Activated CD4-positive, alpha-beta memory T cell treated with anti-CD3 and anti-CD28 coated beads for 36 hours (primary cell): ENCODE results near the gene LRRC8E. TPM values are rescaled to one million over a fixed set of nuclear protein-coding genes. Genes with fewer than 3 reads are reported as not detected.

Source experiments
- CTCF ChIA-PET: fragments of 350-600 bp; sonication (Branson Sonifier 250); formaldehyde crosslinking; loops from one replicate; lab custom pipeline; 2021; ENCODE audit warnings: antibody characterized with exemption, inconsistent platforms; lab: Charles Lee
- POLR2A ChIA-PET: fragments of 350-600 bp; sonication (Branson Sonifier 250); formaldehyde crosslinking; loops from one replicate; lab custom pipeline; 2021; ENCODE audit warnings: antibody characterized with exemption; lab: Charles Lee
- DNase-seq: peaks from one replicate; pipeline ENCODE4 v3.0.0-alpha.2; 2020
- H3K27ac Mint-ChIP-seq: one replicate; pipeline ENCODE4 v1.8.0; 2021; ENCODE audit warnings: mixed read lengths
- H3K27me3 Mint-ChIP-seq: one replicate; pipeline ENCODE4 v1.8.0; 2021; ENCODE audit warnings: mixed read lengths
- H3K36me3 Mint-ChIP-seq: one replicate; pipeline ENCODE4 v1.8.0; 2021; ENCODE audit warnings: mixed read lengths
- H3K4me1 Mint-ChIP-seq: one replicate; pipeline ENCODE4 v1.8.0; 2021; ENCODE audit warnings: low read depth, mixed read lengths
- H3K4me3 Mint-ChIP-seq: one replicate; pipeline ENCODE4 v1.8.0; 2021; ENCODE audit warnings: mild to moderate bottlenecking, mixed read lengths
- H3K9me3 Mint-ChIP-seq: one replicate; pipeline ENCODE4 v1.8.0; 2021; ENCODE audit warnings: mixed read lengths
- intact Hi-C: fragments of 100-400 bp; cut with micrococcal nuclease; formaldehyde crosslinking; loops from one replicate; pipeline ENCODE4 v1.15.1; 2023
- total RNA-seq, 2 experiments: library from RNA; stranded (reverse); gene quantifications; one replicate each; pipeline ENCODE4 v1.2.3, GENCODE V29; 2021

The LRRC8E gene
- total RNA-seq, 2 experiments from 2014 or later, result not detected

- peaks cover 11% of the 10 kb centered on the region for H3K27me3 Mint-ChIP-seq
- H3K27ac Mint-ChIP-seq, result no peak overlapping the region
- ChIA-PET POLR2A (no interaction called here), CTCF (interaction anchor here (1.3 to 1.9 kb wide), 2 partner anchors 12 kb away, joined by 4 read pairs; no protein-coding TSS in a partner anchor)
- H3K4me3 Mint-ChIP-seq, result no peak overlapping the region
- no peak for DNase-seq
- H3K4me1 Mint-ChIP-seq, result peaks cover 30% of the 10 kb centered on the region
- intact Hi-C loops, result no loop called here
- no peaks in the 10 kb centered on the region for H3K9me3 Mint-ChIP-seq
- H3K36me3 Mint-ChIP-seq, result no peaks in the 10 kb centered on the region
Measured at GRCh38 chr19:7863971-7864689, 24.2 kb upstream of the LRRC8E start.

- Mint-ChIP-seq H3K4me1 (peaks cover 30% of the 10 kb centered on the region), H3K9me3 (no peaks in the 10 kb centered on the region), H3K27me3 (peaks cover 11% of the 10 kb centered on the region), H3K27ac (no peak overlapping the region), H3K36me3 (no peaks in the 10 kb centered on the region), H3K4me3 (no peak overlapping the region)
- intact Hi-C loops, result loop anchor here (5.0 kb wide), 1 partner anchor 38 kb away; the partner anchor contains the start of gene MAP2K7
- ChIA-PET CTCF (interaction anchor here (1.3 kb wide), 1 partner anchor 12 kb away, joined by 4 read pairs; no protein-coding TSS in a partner anchor), POLR2A (no interaction called here)
- no peak for DNase-seq
Measured at GRCh38 chr19:7864690-7865074, 23.6 kb upstream of the LRRC8E start.

- H3K36me3 Mint-ChIP-seq, result no peaks in the 10 kb centered on the region
- intact Hi-C loops, result loop anchor here (5.0 kb wide), 1 partner anchor 37 kb away; the partner anchor contains the start of gene MAP2K7
- CTCF ChIA-PET, result no interaction called here
- no peak overlapping the region for H3K27ac Mint-ChIP-seq
- H3K27me3 Mint-ChIP-seq, result peaks cover 11% of the 10 kb centered on the region
- peak; percentile 18 for DNase-seq
- H3K4me1 Mint-ChIP-seq, result peaks cover 33% of the 10 kb centered on the region
- no peaks in the 10 kb centered on the region for H3K9me3 Mint-ChIP-seq
- POLR2A ChIA-PET, result no interaction called here
- H3K4me3 Mint-ChIP-seq, result no peak overlapping the region
Measured at GRCh38 chr19:7865262-7865911, 22.9 kb upstream of the LRRC8E start.

GRCh38 chr19:7866399-7867091 lies 21.8 kb upstream of the LRRC8E start:
- no peaks in the 10 kb centered on the region for H3K36me3 Mint-ChIP-seq
- no peak overlapping the region for H3K27ac Mint-ChIP-seq
- peaks cover 34% of the 10 kb centered on the region for H3K4me1 Mint-ChIP-seq
- ChIA-PET CTCF (interaction anchor here (0.8 kb wide), 1 partner anchor 49 kb away, joined by 4 read pairs; no protein-coding TSS in a partner anchor), POLR2A (no interaction called here)
- peaks cover 12% of the 10 kb centered on the region for H3K27me3 Mint-ChIP-seq
- no peak overlapping the region for H3K4me3 Mint-ChIP-seq
- no peaks in the 10 kb centered on the region for H3K9me3 Mint-ChIP-seq
- intact Hi-C loops, result loop anchor here (5.0 kb wide), 1 partner anchor 36 kb away; the partner anchor contains the start of gene MAP2K7
- no peak for DNase-seq

- H3K4me1 Mint-ChIP-seq, result peaks cover 37% of the 10 kb centered on the region
- CTCF ChIA-PET, result interaction anchor here (0.8 to 2.3 kb wide), 2 partner anchors 48 to 299 kb away, joined by 4 to 21 read pairs; no protein-coding TSS in a partner anchor
Measured at GRCh38 chr19:7867092-7867844, 21.0 kb upstream of the LRRC8E start.

GRCh38 chr19:7868326-7868670 lies 20.0 kb upstream of the LRRC8E start:
- POLR2A ChIA-PET, result interaction anchor here (0.9 to 1.0 kb wide), 2 partner anchors 35 to 48 kb away, joined by 3 to 4 read pairs; partner anchors contain the start of gene MAP2K7
- intact Hi-C loops, result loop anchor here (2.0 to 5.0 kb wide), 2 partner anchors 34 to 39 kb away; partner anchors contain the start of gene MAP2K7
- Mint-ChIP-seq H3K27ac (no peak overlapping the region), H3K36me3 (no peaks in the 10 kb centered on the region), H3K4me3 (peak overlapping the region; percentile 73), H3K27me3 (peaks cover 26% of the 10 kb centered on the region), H3K9me3 (no peaks in the 10 kb centered on the region), H3K4me1 (peaks cover 40% of the 10 kb centered on the region)
- CTCF ChIA-PET, result interaction anchor here (0.7 to 2.3 kb wide), 19 partner anchors 10 to 400 kb away, joined by 3 to 28 read pairs (median 7); partner anchors contain the start of genes EVI5L, LRRC8E, MAP2K7 and MCOLN1
- DNase-seq, result peak; percentile 48

More at GRCh38 chr19:7867092-7867844, 21.0 kb upstream of the LRRC8E start:
- Mint-ChIP-seq H3K9me3 (no peaks in the 10 kb centered on the region), H3K4me3 (no peak overlapping the region), H3K36me3 (no peaks in the 10 kb centered on the region), H3K27ac (no peak overlapping the region), H3K27me3 (peaks cover 20% of the 10 kb centered on the region)
- POLR2A ChIA-PET, result no interaction called here
- no peak for DNase-seq
- intact Hi-C loops, result loop anchor here (5.0 kb wide), 1 partner anchor 35 kb away; the partner anchor contains the start of gene MAP2K7

GRCh38 chr19:7868671-7869452 lies 19.4 kb upstream of the LRRC8E start:
- POLR2A ChIA-PET, result interaction anchor here (0.9 to 1.0 kb wide), 2 partner anchors 35 to 47 kb away, joined by 3 to 4 read pairs; partner anchors contain the start of gene MAP2K7
- intact Hi-C loops, result loop anchor here (1.0 to 5.0 kb wide), 3 partner anchors 33 to 51 kb away; partner anchors contain the start of genes MAP2K7 and SNAPC2

GRCh38 chr19:7869453-7869909 lies 18.8 kb upstream of the LRRC8E start:
- Mint-ChIP-seq H3K4me1 (peaks cover 41% of the 10 kb centered on the region), H3K27me3 (peaks cover 29% of the 10 kb centered on the region), H3K27ac (no peak overlapping the region), H3K36me3 (no peaks in the 10 kb centered on the region), H3K4me3 (peak overlapping the region; percentile 55), H3K9me3 (no peaks in the 10 kb centered on the region)
- ChIA-PET POLR2A (interaction anchor here (1.0 kb wide), 1 partner anchor 47 kb away, joined by 3 read pairs; no protein-coding TSS in a partner anchor), CTCF (interaction anchor here (0.6 to 2.3 kb wide), 35 partner anchors 9 to 482 kb away, joined by 3 to 28 read pairs (median 6); partner anchors contain the start of genes EVI5L, LRRC8E, MAP2K7 and MCOLN1)
- peak; percentile 84 for DNase-seq
- intact Hi-C loops, result loop anchor here (1.0 to 5.0 kb wide), 3 partner anchors 33 to 51 kb away; partner anchors contain the start of genes MAP2K7 and SNAPC2

More at GRCh38 chr19:7868671-7869452, 19.4 kb upstream of the LRRC8E start:
- Mint-ChIP-seq H3K9me3 (no peaks in the 10 kb centered on the region), H3K4me3 (peak overlapping the region; percentile 73), H3K27me3 (peaks cover 29% of the 10 kb centered on the region), H3K36me3 (no peaks in the 10 kb centered on the region), H3K27ac (no peak overlapping the region), H3K4me1 (peaks cover 42% of the 10 kb centered on the region)
- DNase-seq, result peak; percentile 86
- CTCF ChIA-PET, result interaction anchor here (0.7 to 2.3 kb wide), 32 partner anchors 8 to 481 kb away, joined by 3 to 28 read pairs (median 6); partner anchors contain the start of genes EVI5L, LRRC8E, MAP2K7 and MCOLN1

GRCh38 chr19:7869910-7870511 lies 18.3 kb upstream of the LRRC8E start:
- no peaks in the 10 kb centered on the region for H3K36me3 Mint-ChIP-seq
- peak overlapping the region; percentile 23 for H3K4me3 Mint-ChIP-seq
- ChIA-PET POLR2A (no interaction called here), CTCF (interaction anchor here (0.6 to 2.3 kb wide), 33 partner anchors 9 to 482 kb away, joined by 3 to 28 read pairs (median 6); partner anchors contain the start of genes EVI5L, LRRC8E, MAP2K7 and MCOLN1)
- peaks cover 25% of the 10 kb centered on the region for H3K27me3 Mint-ChIP-seq
- intact Hi-C loops, result loop anchor here (1.0 to 5.0 kb wide), 3 partner anchors 32 to 50 kb away; partner anchors contain the start of genes MAP2K7 and SNAPC2
- H3K9me3 Mint-ChIP-seq, result no peaks in the 10 kb centered on the region
- no peak overlapping the region for H3K27ac Mint-ChIP-seq
- peaks cover 40% of the 10 kb centered on the region for H3K4me1 Mint-ChIP-seq
- peak; percentile 66 for DNase-seq
